ES-I3 (cell line): ENCODE results near the gene ZNF117.

Experiments
- H3K36me3 ChIP-seq: 2 replicates; pipeline ENCODE4 v1.6.1; 2013; ENCODE audit warnings: mild to moderate bottlenecking, low read length, control low read depth, moderate library complexity; ENCODE audit not compliant: insufficient read depth
- H3K4me1 ChIP-seq: 2 replicates; pipeline ENCODE4 v1.6.1; 2013; ENCODE audit warnings: mild to moderate bottlenecking, control low read depth, low read length; ENCODE audit not compliant: insufficient read depth
- H3K9ac ChIP-seq: 2 replicates; pipeline ENCODE4 v1.6.1; 2013; ENCODE audit warnings: low read depth, mild to moderate bottlenecking, low read length, moderate library complexity
- H3K9me3 ChIP-seq: 2 replicates; pipeline ENCODE4 v1.6.1; 2013; ENCODE audit warnings: mild to moderate bottlenecking, low read length, moderate library complexity; ENCODE audit not compliant: control insufficient read depth, insufficient read depth

The ZNF117 gene

GRCh38 chr7:65002972-65003585 is 12.2 kb upstream of the ZNF117 start:
- Histone ChIP-seq H3K4me1 (0 out of 2 replicates have a peak, but pooled peaks cover 5% of the 10 kb centered on the region), H3K9ac (no peak overlapping the region), H3K36me3 (peaks cover 7% of the 10 kb centered on the region; the same call in 1 of the 2 replicates), H3K9me3 (peaks cover 4% of the 10 kb centered on the region; the same call in 1 of the 2 replicates)

GRCh38 chr7:65001291-65001814 is 10.5 kb upstream of the ZNF117 start:
- H3K9me3 ChIP-seq, result peaks cover 4% of the 10 kb centered on the region; the same call in 1 of the 2 replicates
- H3K4me1 ChIP-seq, result 0 out of 2 replicates have a peak, but pooled peaks cover 5% of the 10 kb centered on the region
- peaks cover 7% of the 10 kb centered on the region; the same call in 1 of the 2 replicates for H3K36me3 ChIP-seq
- H3K9ac ChIP-seq, result no peak overlapping the region

- Histone ChIP-seq H3K9ac (no peak overlapping the region), H3K36me3 (peaks cover 7% of the 10 kb centered on the region; the same call in 1 of the 2 replicates), H3K4me1 (no peaks in the 10 kb centered on the region), H3K9me3 (peaks cover 13% of the 10 kb centered on the region; the same call in 1 of the 2 replicates)
Observed at GRCh38 chr7:64999165-65000004, 8.5 kb upstream of the ZNF117 start.

- Histone ChIP-seq H3K9ac (no peak overlapping the region), H3K9me3 (peaks cover 16% of the 10 kb centered on the region; the same call in 1 of the 2 replicates), H3K4me1 (no peaks in the 10 kb centered on the region), H3K36me3 (0 out of 2 replicates have a peak, but pooled peaks cover 4% of the 10 kb centered on the region)
Observed at GRCh38 chr7:64998865-64999164, 8.0 kb upstream of the ZNF117 start.

GRCh38 chr7:64997927-64998391 is 7.1 kb upstream of the ZNF117 start:
- Histone ChIP-seq H3K4me1 (no peaks in the 10 kb centered on the region), H3K36me3 (peaks cover 8% of the 10 kb centered on the region; the same call in 1 of the 2 replicates), H3K9ac (no peak overlapping the region), H3K9me3 (peaks cover 22% of the 10 kb centered on the region)

- Histone ChIP-seq H3K9ac (no peak overlapping the region), H3K4me1 (no peaks in the 10 kb centered on the region), H3K9me3 (peaks cover 26% of the 10 kb centered on the region), H3K36me3 (peaks cover 11% of the 10 kb centered on the region; the same call in 1 of the 2 replicates)
Observed at GRCh38 chr7:64997164-64997908, 6.5 kb upstream of the ZNF117 start.

GRCh38 chr7:64996305-64996704 is 5.5 kb upstream of the ZNF117 start:
- H3K4me1 ChIP-seq, result no peaks in the 10 kb centered on the region
- H3K9ac ChIP-seq, result no peak overlapping the region
- H3K9me3 ChIP-seq, result peaks cover 32% of the 10 kb centered on the region
- peaks cover 7% of the 10 kb centered on the region; the same call in 1 of the 2 replicates for H3K36me3 ChIP-seq

- Histone ChIP-seq H3K4me1 (no peaks in the 10 kb centered on the region), H3K36me3 (peaks cover 7% of the 10 kb centered on the region; the same call in 1 of the 2 replicates), H3K9me3 (peaks cover 38% of the 10 kb centered on the region), H3K9ac (no peak overlapping the region)
Observed at GRCh38 chr7:64993901-64994300, 3.1 kb upstream of the ZNF117 start.

GRCh38 chr7:64992971-64993370 is 2.1 kb upstream of the ZNF117 start:
- no peak overlapping the region for H3K9ac ChIP-seq
- H3K4me1 ChIP-seq, result no peaks in the 10 kb centered on the region
- peaks cover 7% of the 10 kb centered on the region; the same call in 1 of the 2 replicates for H3K36me3 ChIP-seq
- H3K9me3 ChIP-seq, result peaks cover 38% of the 10 kb centered on the region

GRCh38 chr7:64990216-64990615 is 620 bp downstream of the ZNF117 start:
- Histone ChIP-seq H3K4me1 (no peaks in the 10 kb centered on the region), H3K9me3 (peaks cover 34% of the 10 kb centered on the region), H3K9ac (no peak overlapping the region), H3K36me3 (peaks cover 7% of the 10 kb centered on the region; the same call in 1 of the 2 replicates)

GRCh38 chr7:64978497-64979203 is 12.2 kb downstream of the ZNF117 start:
- H3K36me3 ChIP-seq, result no peaks in the 10 kb centered on the region; the same call in none of the 2 replicates
- peaks cover 30% of the 10 kb centered on the region for H3K9me3 ChIP-seq

GRCh38 chr7:64965594-64965993 is 25.2 kb downstream of the ZNF117 start:
- H3K36me3 ChIP-seq, result no peaks in the 10 kb centered on the region; the same call in 1 of the 2 replicates
- H3K9ac ChIP-seq, result no peak overlapping the region
- H3K9me3 ChIP-seq, result peaks cover under 1% of the 10 kb centered on the region; the same call in 1 of the 2 replicates
- H3K4me1 ChIP-seq, result no peaks in the 10 kb centered on the region

More at GRCh38 chr7:64978497-64979203, 12.2 kb downstream of the ZNF117 start:
- Histone ChIP-seq H3K4me1 (no peaks in the 10 kb centered on the region), H3K9ac (no peak overlapping the region)

- H3K9me3 ChIP-seq, result peaks cover 6% of the 10 kb centered on the region
- no peak overlapping the region for H3K9ac ChIP-seq
- H3K36me3 ChIP-seq, result no peaks in the 10 kb centered on the region
- no peaks in the 10 kb centered on the region for H3K4me1 ChIP-seq
Observed at GRCh38 chr7:64959072-64959747, 31.6 kb downstream of the ZNF117 start.
